ENCODE measurements around the gene COL8A1.
A peak's percentile ranks its signal among the peaks of the same experiment; 100 is the strongest.
"Not testable (repeated sequence)": the region's sequence is repeated elsewhere in the genome, so short reads cannot be mapped to it uniquely, and the experiment has no call there.

The COL8A1 gene

GRCh38 chr3:99731499-99731898 lies 93.1 kb downstream of the COL8A1 start:
- TF ChIP-seq, protein P1, sequence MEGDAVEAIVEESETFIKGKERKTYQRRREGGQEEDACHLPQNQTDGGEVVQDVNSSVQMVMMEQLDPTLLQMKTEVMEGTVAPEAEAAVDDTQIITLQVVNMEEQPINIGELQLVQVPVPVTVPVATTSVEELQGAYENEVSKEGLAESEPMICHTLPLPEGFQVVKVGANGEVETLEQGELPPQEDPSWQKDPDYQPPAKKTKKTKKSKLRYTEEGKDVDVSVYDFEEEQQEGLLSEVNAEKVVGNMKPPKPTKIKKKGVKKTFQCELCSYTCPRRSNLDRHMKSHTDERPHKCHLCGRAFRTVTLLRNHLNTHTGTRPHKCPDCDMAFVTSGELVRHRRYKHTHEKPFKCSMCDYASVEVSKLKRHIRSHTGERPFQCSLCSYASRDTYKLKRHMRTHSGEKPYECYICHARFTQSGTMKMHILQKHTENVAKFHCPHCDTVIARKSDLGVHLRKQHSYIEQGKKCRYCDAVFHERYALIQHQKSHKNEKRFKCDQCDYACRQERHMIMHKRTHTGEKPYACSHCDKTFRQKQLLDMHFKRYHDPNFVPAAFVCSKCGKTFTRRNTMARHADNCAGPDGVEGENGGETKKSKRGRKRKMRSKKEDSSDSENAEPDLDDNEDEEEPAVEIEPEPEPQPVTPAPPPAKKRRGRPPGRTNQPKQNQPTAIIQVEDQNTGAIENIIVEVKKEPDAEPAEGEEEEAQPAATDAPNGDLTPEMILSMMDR (conservative IDR thresholded peaks at IDR 0.05), result no peak
- no peak for TF ChIP-seq ZFX (IDR thresholded peaks at IDR 0.05)
- H3K27ac ChIP-seq, result no peak overlapping the region

DNA sequence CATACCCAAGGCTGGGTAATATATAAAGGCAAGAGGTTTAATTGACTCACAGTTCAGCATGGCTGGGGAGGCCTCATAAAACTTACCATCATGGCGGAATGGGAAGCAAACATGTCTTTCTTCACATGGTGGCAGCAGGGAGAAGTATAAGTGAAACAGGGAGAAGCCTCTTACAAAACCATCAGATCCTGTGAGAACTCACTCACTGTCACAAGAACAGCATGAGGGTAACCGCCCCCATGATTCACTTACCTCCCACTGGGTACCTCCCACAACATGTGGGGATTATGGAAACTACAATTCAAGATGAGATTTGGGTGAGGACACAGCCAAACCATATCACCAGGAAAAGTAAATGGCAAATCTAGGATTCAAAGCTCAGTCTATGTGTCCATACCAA lies 102.0 kb downstream of the COL8A1 start:
- not testable (repeated sequence) for H3K27ac ChIP-seq

- H3K27ac ChIP-seq, result no peak overlapping the region
- TF ChIP-seq, protein P1 (conservative IDR thresholded peaks at IDR 0.05), result no peak
- no peak for TF ChIP-seq ZFX (IDR thresholded peaks at IDR 0.05)
Measured at GRCh38 chr3:99741588-99741987, 103.2 kb downstream of the COL8A1 start.

DNA sequence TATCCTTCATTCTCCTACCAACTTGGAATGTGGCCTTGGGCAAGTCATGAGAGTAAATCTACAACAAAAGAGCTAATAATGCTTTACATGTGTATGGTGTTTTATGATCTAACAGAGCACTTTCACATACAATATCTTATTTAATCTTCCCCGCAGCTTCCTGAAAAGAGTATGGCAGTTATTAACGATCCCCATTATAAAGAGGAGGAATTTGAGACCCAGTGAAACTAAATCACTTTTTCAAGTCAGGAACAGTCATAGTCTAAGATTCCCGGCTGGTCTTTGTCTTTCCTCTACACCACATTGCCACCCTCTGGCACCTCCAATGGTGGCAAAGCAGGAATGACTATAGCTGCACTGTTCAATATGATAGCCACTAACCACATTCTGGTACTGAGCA lies 109.5 kb downstream of the COL8A1 start:
- TF ChIP-seq, protein P1 (conservative IDR thresholded peaks at IDR 0.05), result peak; percentile 17
- TF ChIP-seq ZFX (IDR thresholded peaks at IDR 0.05), result no peak
- no peak overlapping the region for H3K27ac ChIP-seq

DNA sequence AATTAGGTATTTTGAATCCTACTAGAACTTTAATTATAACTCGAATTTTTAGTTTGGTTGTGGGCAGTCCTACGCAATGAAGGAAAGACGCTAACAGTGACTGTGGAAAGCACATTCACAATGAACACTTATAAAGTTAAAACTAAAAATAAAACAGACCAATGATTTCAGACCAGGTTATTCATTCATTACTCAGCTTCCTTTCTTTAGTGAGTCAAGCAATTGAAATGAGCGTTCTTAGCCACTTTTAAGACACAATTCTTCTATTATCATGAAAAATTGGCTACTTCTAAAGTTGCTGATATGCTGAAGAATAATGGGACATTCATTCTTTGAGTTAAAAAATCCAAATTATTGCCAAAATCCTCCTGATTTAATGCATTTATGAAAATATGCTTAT lies 113.3 kb downstream of the COL8A1 start:
- no peak overlapping the region for H3K27ac ChIP-seq
- TF ChIP-seq ZFX (IDR thresholded peaks at IDR 0.05), result no peak
- TF ChIP-seq, protein P1 (conservative IDR thresholded peaks at IDR 0.05), result no peak

DNA sequence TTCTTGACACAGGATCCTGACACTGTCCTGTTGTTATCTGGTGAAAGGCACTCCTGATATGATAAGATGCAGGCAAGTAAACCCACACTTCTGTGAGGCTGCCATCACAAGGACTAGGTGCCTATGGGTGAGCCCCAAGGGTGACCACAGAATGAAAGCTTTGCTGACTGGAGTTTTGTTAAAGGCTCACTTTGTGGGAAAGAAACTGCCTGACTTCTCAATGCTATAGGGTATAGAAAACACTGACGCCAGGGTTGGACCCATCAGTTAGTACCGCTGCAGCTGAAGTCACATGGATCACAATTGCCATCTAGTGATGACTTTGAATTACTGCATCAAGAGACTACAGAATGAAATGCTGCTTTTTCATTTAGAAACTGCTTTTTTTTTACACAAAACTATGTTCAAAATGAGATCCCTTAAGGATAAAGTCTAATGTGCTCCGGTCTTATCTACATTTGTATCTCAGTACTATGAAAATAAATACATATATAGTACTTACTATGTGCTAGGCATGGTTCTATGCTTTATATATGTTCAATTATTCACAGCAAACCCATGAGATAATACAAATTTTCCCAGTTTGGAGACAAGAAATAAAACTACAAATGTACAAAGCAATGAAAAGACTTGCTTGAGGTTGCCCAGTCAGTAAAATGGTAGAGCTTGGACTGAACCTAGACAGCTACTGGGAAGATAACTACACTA lies 115.0 kb downstream of the COL8A1 start:
- no peak overlapping the region for H3K27ac ChIP-seq
- TF ChIP-seq, protein P1 (conservative IDR thresholded peaks at IDR 0.05), result peak; percentile 78
- no peak for TF ChIP-seq ZFX (IDR thresholded peaks at IDR 0.05)

- TF ChIP-seq ZFX (IDR thresholded peaks at IDR 0.05), result no peak
- TF ChIP-seq, protein P1 (conservative IDR thresholded peaks at IDR 0.05), result no peak
Measured at GRCh38 chr3:99755831-99756230, 117.4 kb downstream of the COL8A1 start.

GRCh38 chr3:99757966-99758365 lies 119.6 kb downstream of the COL8A1 start:
- H3K27ac ChIP-seq, result no peak overlapping the region
- TF ChIP-seq, protein P1 (conservative IDR thresholded peaks at IDR 0.05), result no peak
- no peak for TF ChIP-seq ZFX (IDR thresholded peaks at IDR 0.05)

More at GRCh38 chr3:99755831-99756230, 117.4 kb downstream of the COL8A1 start:
- no peak overlapping the region for H3K27ac ChIP-seq

All from C4-2B (cell line).